ELF-1 (cell line): ENCODE data around the gene AJAP1.

Source experiments
- DNase-seq: peaks from one replicate; pipeline ENCODE4 v3.0.0-alpha.2; 2016; ENCODE audit warnings: low read depth, low spot score

AJAP1 gene

GRCh38 chr1:4682607-4683220 is 28.3 kb downstream of the AJAP1 start:
- DNase-seq, result no peak

GRCh38 chr1:4684136-4684535 is 29.7 kb downstream of the AJAP1 start:
- DNase-seq, result no peak

GRCh38 chr1:4684864-4685522 is 30.6 kb downstream of the AJAP1 start:
- DNase-seq, result peak; percentile 59

- DNase-seq, result no peak
Observed at GRCh38 chr1:4685523-4685865, 31.1 kb downstream of the AJAP1 start.

GRCh38 chr1:4687943-4688342 is 33.5 kb downstream of the AJAP1 start:
- DNase-seq, result no peak

- no peak for DNase-seq
Observed at GRCh38 chr1:4689271-4689935, 35.0 kb downstream of the AJAP1 start.

- DNase-seq, result no peak
Observed at GRCh38 chr1:4689941-4690635, 35.7 kb downstream of the AJAP1 start.

- no peak for DNase-seq
Observed at GRCh38 chr1:4690951-4691675, 36.7 kb downstream of the AJAP1 start.

GRCh38 chr1:4691766-4692405 is 37.5 kb downstream of the AJAP1 start:
- no peak for DNase-seq

- DNase-seq, result no peak
Observed at GRCh38 chr1:4692437-4692836, 38.0 kb downstream of the AJAP1 start.

- DNase-seq, result no peak
Observed at GRCh38 chr1:4693331-4693730, 38.9 kb downstream of the AJAP1 start.

- DNase-seq, result no peak
Observed at GRCh38 chr1:4693891-4694290, 39.5 kb downstream of the AJAP1 start.

GRCh38 chr1:4694492-4694891 is 40.1 kb downstream of the AJAP1 start:
- DNase-seq, result no peak

- DNase-seq, result no peak
Observed at GRCh38 chr1:4695241-4695640, 40.8 kb downstream of the AJAP1 start.

- DNase-seq, result no peak
Observed at GRCh38 chr1:4696161-4696745, 41.8 kb downstream of the AJAP1 start.

GRCh38 chr1:4696753-4697152 is 42.3 kb downstream of the AJAP1 start:
- DNase-seq, result no peak

- DNase-seq, result no peak
Observed at GRCh38 chr1:4697801-4698200, 43.4 kb downstream of the AJAP1 start.

- DNase-seq, result no peak
Observed at GRCh38 chr1:4698911-4699310, 44.5 kb downstream of the AJAP1 start.

- no peak for DNase-seq
Observed at GRCh38 chr1:4699376-4700301, 45.2 kb downstream of the AJAP1 start.

GRCh38 chr1:4700801-4701200 is 46.4 kb downstream of the AJAP1 start:
- peak; percentile 45 for DNase-seq
